SJCRH30 (cell line): ENCODE data around the gene ZDHHC13. TPM values are rescaled to one million over a fixed set of nuclear protein-coding genes. Genes with fewer than 3 reads are reported as not detected.

Source experiments
- DNase-seq, 2 experiments: peaks; one replicate each; pipeline ENCODE4 v3.0.0-alpha.2; 2015 to 2020
- H3K27ac ChIP-seq: fragments of 250-450 bp; sonication (Bioruptor Pico); 2 replicates; pipeline ENCODE4 v1.5.1; 2020; ENCODE audit warnings: mild to moderate bottlenecking, moderate library complexity
- H3K27me3 ChIP-seq: fragments of 250-450 bp; sonication (Bioruptor Pico); 2 replicates; pipeline ENCODE4 v1.5.1; 2020; ENCODE audit warnings: mild to moderate bottlenecking, moderate library complexity
- H3K36me3 ChIP-seq: fragments of 250-450 bp; sonication (Bioruptor Pico); 2 replicates; pipeline ENCODE4 v1.5.1; 2020; ENCODE audit warnings: mild to moderate bottlenecking, moderate library complexity
- H3K4me1 ChIP-seq: fragments of 250-450 bp; sonication (Bioruptor Pico); 2 replicates; pipeline ENCODE4 v1.5.1; 2020; ENCODE audit warnings: mild to moderate bottlenecking, moderate library complexity
- H3K4me3 ChIP-seq: fragments of 250-450 bp; sonication (Bioruptor Pico); 2 replicates; pipeline ENCODE4 v1.5.1; 2020; ENCODE audit warnings: mild to moderate bottlenecking, moderate library complexity
- H3K9me3 ChIP-seq: fragments of 250-450 bp; sonication (Bioruptor Pico); replicated peaks from 2 replicates; pipeline ENCODE4 v1.5.1; 2020; ENCODE audit warnings: mild to moderate bottlenecking, moderate library complexity
- total RNA-seq: library from RNA; depleted of rRNA; stranded (reverse); fragments of >200 nt; shearing (Covaris generic); gene quantifications from 2 replicates; pipeline ENCODE4 v1.2.3, GENCODE V29; 2014

ZDHHC13 gene
- total RNA-seq, 1 experiment from 2014 or later, result 46.8 TPM

DNA sequence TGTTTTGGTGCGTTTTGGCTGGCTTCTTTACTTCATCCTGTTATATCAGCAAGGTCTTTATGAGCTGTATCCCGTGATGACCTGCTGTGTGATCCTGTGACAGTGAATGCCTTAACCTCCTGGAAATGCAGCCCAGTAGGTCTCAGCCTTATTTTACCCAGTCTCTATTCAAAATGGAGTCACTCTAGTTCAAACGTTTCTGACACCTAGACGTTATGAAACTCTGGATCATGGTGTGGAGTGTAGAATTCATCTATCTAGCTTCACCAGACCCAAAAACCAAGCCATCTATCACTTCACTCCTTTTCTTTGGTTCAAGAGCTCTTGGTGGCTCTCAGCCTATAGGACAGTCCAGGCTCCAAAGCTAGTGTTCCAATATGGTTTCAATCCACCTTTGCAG, 28.2 kb upstream of the ZDHHC13 start:
- no peaks in the 10 kb centered on the region for H3K36me3 ChIP-seq
- H3K27me3 ChIP-seq, result no peaks in the 10 kb centered on the region; the same call in 1 of the 2 replicates
- peaks cover 3% of the 10 kb centered on the region for H3K4me1 ChIP-seq
- H3K4me3 ChIP-seq, result no peak overlapping the region
- H3K9me3 ChIP-seq, result 0 out of 2 replicates have a peak, but pooled peaks cover 2% of the 10 kb centered on the region
- no peak for DNase-seq
- no peak overlapping the region for H3K27ac ChIP-seq

GRCh38 chr11:19089421-19089820, 27.5 kb upstream of the ZDHHC13 start:
- 0 out of 2 replicates have a peak, but pooled peaks cover 2% of the 10 kb centered on the region for H3K9me3 ChIP-seq
- H3K27me3 ChIP-seq, result no peaks in the 10 kb centered on the region
- H3K4me3 ChIP-seq, result no peak overlapping the region
- no peak for DNase-seq
- peaks cover 9% of the 10 kb centered on the region for H3K4me1 ChIP-seq
- H3K36me3 ChIP-seq, result no peaks in the 10 kb centered on the region
- no peak overlapping the region for H3K27ac ChIP-seq

- Histone ChIP-seq H3K9me3 (0 out of 2 replicates have a peak, but pooled peaks cover 2% of the 10 kb centered on the region), H3K27ac (no peak overlapping the region), H3K4me1 (peaks cover 9% of the 10 kb centered on the region), H3K4me3 (no peak overlapping the region), H3K36me3 (no peaks in the 10 kb centered on the region), H3K27me3 (no peaks in the 10 kb centered on the region)
- DNase-seq, result no peak
Observed at GRCh38 chr11:19091366-19091765, 25.6 kb upstream of the ZDHHC13 start.

- H3K4me1 ChIP-seq, result peaks cover 9% of the 10 kb centered on the region
- 0 out of 2 replicates have a peak, but pooled peaks cover 2% of the 10 kb centered on the region for H3K9me3 ChIP-seq
- no peaks in the 10 kb centered on the region for H3K27me3 ChIP-seq
- no peak overlapping the region for H3K4me3 ChIP-seq
- H3K36me3 ChIP-seq, result no peaks in the 10 kb centered on the region
- H3K27ac ChIP-seq, result no peak overlapping the region
- no peak for DNase-seq
Observed at GRCh38 chr11:19092342-19092741, 24.6 kb upstream of the ZDHHC13 start.

- 0 out of 2 replicates have a peak, but pooled peaks cover 2% of the 10 kb centered on the region for H3K9me3 ChIP-seq
- no peak overlapping the region for H3K4me3 ChIP-seq
- H3K27me3 ChIP-seq, result no peaks in the 10 kb centered on the region
- DNase-seq, result no peak
- no peaks in the 10 kb centered on the region for H3K36me3 ChIP-seq
- H3K4me1 ChIP-seq, result peaks cover 9% of the 10 kb centered on the region
- no peak overlapping the region for H3K27ac ChIP-seq
Observed at GRCh38 chr11:19092850-19093249, 24.1 kb upstream of the ZDHHC13 start.

- H3K36me3 ChIP-seq, result no peaks in the 10 kb centered on the region
- H3K4me3 ChIP-seq, result no peak overlapping the region
- 0 out of 2 replicates have a peak, but pooled peaks cover 2% of the 10 kb centered on the region for H3K9me3 ChIP-seq
- peaks cover 9% of the 10 kb centered on the region for H3K4me1 ChIP-seq
- H3K27me3 ChIP-seq, result no peaks in the 10 kb centered on the region
- peak in 1 of 2 experiments; percentile 31 for DNase-seq
- no peak overlapping the region for H3K27ac ChIP-seq
Observed at GRCh38 chr11:19093976-19094375, 23.0 kb upstream of the ZDHHC13 start.

DNA sequence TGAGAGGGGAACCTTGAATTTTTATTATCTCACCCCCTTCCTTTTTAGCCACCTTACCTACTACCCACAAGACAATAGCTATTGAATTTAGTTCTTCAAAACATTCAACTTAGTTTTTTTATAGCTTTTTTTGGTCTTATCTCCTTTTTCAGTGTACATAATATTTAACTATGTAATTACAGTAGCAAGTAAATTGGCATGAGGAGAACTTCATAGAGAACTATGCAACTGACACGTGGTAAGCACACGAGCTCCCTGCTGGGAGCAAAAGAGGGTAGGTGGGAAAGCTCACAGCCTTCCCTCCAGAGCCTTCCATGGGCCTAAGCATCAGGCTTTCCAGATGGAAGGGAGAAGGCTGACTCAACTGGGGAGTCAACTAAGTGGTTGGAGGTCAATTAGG, 22.1 kb upstream of the ZDHHC13 start:
- Histone ChIP-seq H3K9me3 (0 out of 2 replicates have a peak, but pooled peaks cover 2% of the 10 kb centered on the region), H3K27ac (no peak overlapping the region), H3K4me1 (peaks cover 9% of the 10 kb centered on the region), H3K36me3 (no peaks in the 10 kb centered on the region), H3K27me3 (no peaks in the 10 kb centered on the region), H3K4me3 (no peak overlapping the region)
- no peak for DNase-seq

- peaks cover 20% of the 10 kb centered on the region for H3K4me1 ChIP-seq
- no peaks in the 10 kb centered on the region for H3K9me3 ChIP-seq
- H3K4me3 ChIP-seq, result no peak overlapping the region
- DNase-seq, result no peak
- no peaks in the 10 kb centered on the region for H3K27me3 ChIP-seq
- no peaks in the 10 kb centered on the region for H3K36me3 ChIP-seq
- no peak overlapping the region for H3K27ac ChIP-seq
Observed at GRCh38 chr11:19099093-19099492, 17.9 kb upstream of the ZDHHC13 start.

DNA sequence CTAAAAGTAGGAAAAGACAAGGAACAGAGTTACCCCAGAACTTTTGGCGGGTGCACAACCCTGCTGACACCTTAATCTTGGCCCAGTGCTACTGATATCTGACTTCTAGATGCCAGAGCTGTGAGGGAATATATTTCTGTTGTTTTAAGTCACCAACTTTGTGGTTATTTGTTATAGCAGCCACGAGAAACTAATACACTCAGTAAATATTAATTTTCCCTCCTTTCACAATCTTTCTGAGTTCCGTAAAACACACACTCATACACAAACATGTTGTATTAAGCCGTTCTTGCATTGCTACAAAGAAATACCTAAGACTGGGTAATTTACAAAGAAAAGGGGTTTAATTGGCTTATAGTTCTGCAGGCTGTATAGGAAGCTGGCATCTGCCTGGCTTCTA, 16.1 kb upstream of the ZDHHC13 start:
- peaks cover 21% of the 10 kb centered on the region for H3K4me1 ChIP-seq

DNA sequence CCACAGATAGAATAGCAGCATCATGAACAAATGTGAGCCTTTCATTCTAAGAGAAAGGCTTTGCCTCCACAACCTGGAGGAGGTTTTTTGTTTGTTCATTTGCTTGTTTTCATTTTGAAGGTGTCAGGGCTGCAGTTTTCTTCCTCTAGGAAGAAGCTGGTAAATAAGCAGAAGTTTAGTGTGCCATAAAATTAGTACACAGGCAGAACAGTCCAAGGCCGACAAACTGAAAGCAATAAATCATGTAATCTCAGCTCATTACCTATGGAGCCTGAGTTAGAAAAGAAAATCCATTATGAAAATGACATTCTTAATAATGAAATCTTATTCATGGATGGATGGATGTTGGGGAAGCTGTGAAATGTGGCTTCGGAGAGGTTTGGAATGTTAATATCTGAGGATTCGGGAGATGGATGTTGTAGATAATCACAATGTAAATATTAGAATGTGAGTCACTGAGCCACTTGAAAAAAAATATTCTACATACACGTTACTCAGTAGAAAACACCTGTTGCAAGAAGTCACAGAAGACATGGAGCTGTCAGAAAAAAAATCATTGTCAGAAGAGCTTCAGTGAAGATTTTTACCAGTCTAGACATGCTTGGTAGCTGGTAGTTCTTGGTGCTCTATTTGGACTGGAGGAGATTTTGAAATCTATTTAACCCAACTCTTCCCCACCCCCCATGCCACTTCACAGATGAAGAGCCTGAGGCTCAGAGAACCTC, 15.0 kb upstream of the ZDHHC13 start:
- DNase-seq, result peak; percentile 52 to 83
- H3K27ac ChIP-seq, result peak overlapping the region; percentile 53
- no peaks in the 10 kb centered on the region for H3K36me3 ChIP-seq
- H3K9me3 ChIP-seq, result no peaks in the 10 kb centered on the region
- H3K4me1 ChIP-seq, result peaks cover 21% of the 10 kb centered on the region
- H3K27me3 ChIP-seq, result no peaks in the 10 kb centered on the region
- H3K4me3 ChIP-seq, result peak overlapping the region; percentile 6

More for the DNA sequence above, 16.1 kb upstream of the ZDHHC13 start:
- no peak overlapping the region for H3K4me3 ChIP-seq
- no peaks in the 10 kb centered on the region for H3K27me3 ChIP-seq
- H3K36me3 ChIP-seq, result no peaks in the 10 kb centered on the region
- H3K9me3 ChIP-seq, result no peaks in the 10 kb centered on the region
- DNase-seq, result no peak
- no peak overlapping the region for H3K27ac ChIP-seq

GRCh38 chr11:19102521-19102900, 14.5 kb upstream of the ZDHHC13 start:
- H3K9me3 ChIP-seq, result no peaks in the 10 kb centered on the region
- no peak for DNase-seq
- no peaks in the 10 kb centered on the region for H3K36me3 ChIP-seq
- no peaks in the 10 kb centered on the region for H3K27me3 ChIP-seq
- H3K27ac ChIP-seq, result peak overlapping the region; percentile 53
- peaks cover 21% of the 10 kb centered on the region for H3K4me1 ChIP-seq
- H3K4me3 ChIP-seq, result no peak overlapping the region; the same call in 1 of the 2 replicates

DNA sequence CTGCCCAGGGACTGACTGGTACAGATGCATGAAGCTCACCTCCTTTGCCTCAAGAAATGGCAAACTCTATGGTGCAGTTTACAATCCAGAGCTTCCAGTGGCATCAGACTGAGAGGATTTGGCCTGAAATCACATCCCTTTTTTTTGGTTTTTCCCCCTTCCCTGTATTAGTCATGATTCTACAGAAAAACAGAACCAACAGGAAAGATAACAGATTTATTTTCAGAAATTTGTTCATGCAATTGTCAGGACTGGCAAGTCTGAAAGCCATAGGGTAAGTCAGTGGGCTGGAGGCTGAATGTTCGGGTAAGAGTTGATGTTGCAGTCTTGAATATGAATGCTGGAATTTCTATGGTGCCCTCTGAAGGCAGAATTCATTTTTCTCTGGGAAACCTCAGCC, 12.0 kb upstream of the ZDHHC13 start:
- H3K27ac ChIP-seq, result no peak overlapping the region
- H3K27me3 ChIP-seq, result no peaks in the 10 kb centered on the region
- no peak overlapping the region for H3K4me3 ChIP-seq
- DNase-seq, result no peak
- peaks cover 21% of the 10 kb centered on the region for H3K4me1 ChIP-seq
- no peaks in the 10 kb centered on the region for H3K9me3 ChIP-seq
- H3K36me3 ChIP-seq, result no peaks in the 10 kb centered on the region

GRCh38 chr11:19107125-19107524, 9.8 kb upstream of the ZDHHC13 start:
- DNase-seq, result no peak
- no peaks in the 10 kb centered on the region for H3K9me3 ChIP-seq
- no peaks in the 10 kb centered on the region for H3K27me3 ChIP-seq
- H3K4me1 ChIP-seq, result peaks cover 15% of the 10 kb centered on the region
- H3K4me3 ChIP-seq, result no peak overlapping the region
- no peaks in the 10 kb centered on the region for H3K36me3 ChIP-seq
- no peak overlapping the region for H3K27ac ChIP-seq

GRCh38 chr11:19110295-19110694, 6.7 kb upstream of the ZDHHC13 start:
- H3K4me1 ChIP-seq, result peaks cover 4% of the 10 kb centered on the region; the same call in 1 of the 2 replicates
- no peak overlapping the region for H3K4me3 ChIP-seq
- no peak overlapping the region for H3K27ac ChIP-seq
- H3K9me3 ChIP-seq, result no peaks in the 10 kb centered on the region
- no peaks in the 10 kb centered on the region for H3K27me3 ChIP-seq
- no peaks in the 10 kb centered on the region for H3K36me3 ChIP-seq
- peak in 1 of 2 experiments; percentile 24 for DNase-seq

GRCh38 chr11:19111809-19112208, 5.2 kb upstream of the ZDHHC13 start:
- H3K9me3 ChIP-seq, result no peaks in the 10 kb centered on the region
- H3K27me3 ChIP-seq, result no peaks in the 10 kb centered on the region
- peaks cover 5% of the 10 kb centered on the region; the same call in 1 of the 2 replicates for H3K4me1 ChIP-seq
- no peak overlapping the region for H3K27ac ChIP-seq
- no peak overlapping the region for H3K4me3 ChIP-seq
- no peaks in the 10 kb centered on the region for H3K36me3 ChIP-seq
- DNase-seq, result no peak
